ENCODE results near the gene UCN2.

UCN2 gene

GRCh38 chr3:48599509-48600285 is 36.1 kb upstream of the UCN2 start:
- no peak for TF ChIP-seq CTCF (IDR thresholded peaks at IDR 0.05; ENCODE audit: insufficient read depth, low read depth, low read length, missing control alignments)
- DNase-seq (ENCODE audit: low read depth): no peak
- H3K4me3 ChIP-seq (ENCODE audit: low read length): no peak overlapping the region

GRCh38 chr3:48599077-48599501 is 35.5 kb upstream of the UCN2 start:
- no peak overlapping the region for H3K4me3 ChIP-seq (ENCODE audit: low read length)

GRCh38 chr3:48598323-48599076 is 34.9 kb upstream of the UCN2 start:
- peak; percentile 99 for DNase-seq (ENCODE audit: low read depth)
- TF ChIP-seq CTCF (IDR thresholded peaks at IDR 0.05; ENCODE audit: insufficient read depth, low read depth, low read length, missing control alignments): no peak
- no peak overlapping the region for H3K4me3 ChIP-seq (ENCODE audit: low read length)

More at GRCh38 chr3:48599077-48599501, 35.5 kb upstream of the UCN2 start:
- peak; percentile 100 for DNase-seq (ENCODE audit: low read depth)
- TF ChIP-seq CTCF (IDR thresholded peaks at IDR 0.05; ENCODE audit: insufficient read depth, low read depth, low read length, missing control alignments): no peak

GRCh38 chr3:48597408-48597800 is 33.8 kb upstream of the UCN2 start:
- DNase-seq (ENCODE audit: low read depth): no peak
- TF ChIP-seq CTCF (IDR thresholded peaks at IDR 0.05; ENCODE audit: insufficient read depth, low read depth, low read length, missing control alignments): no peak
- H3K4me3 ChIP-seq (ENCODE audit: low read length): no peak overlapping the region

- TF ChIP-seq CTCF (IDR thresholded peaks at IDR 0.05; ENCODE audit: insufficient read depth, low read depth, low read length, missing control alignments): no peak
- no peak overlapping the region for H3K4me3 ChIP-seq (ENCODE audit: low read length)
- no peak for DNase-seq (ENCODE audit: low read depth)
These were observed 33.3 kb upstream of the UCN2 start for GRCh38 chr3:48596676-48597407.

- DNase-seq (ENCODE audit: low read depth): no peak
- no peak overlapping the region for H3K4me3 ChIP-seq (ENCODE audit: low read length)
- TF ChIP-seq CTCF (IDR thresholded peaks at IDR 0.05; ENCODE audit: insufficient read depth, low read depth, low read length, missing control alignments): no peak
These were observed 32.6 kb upstream of the UCN2 start for GRCh38 chr3:48596157-48596556.
